Adrenal gland (tissue), 12 donors: ENCODE measurements around the gene CHPF. TPM values are rescaled to one million over a fixed set of nuclear protein-coding genes. Genes with fewer than 3 reads are reported as not detected.
A peak's percentile ranks its signal among the peaks of the same experiment; 100 is the strongest.

ENCODE experiments used
- DNase-seq, 7 donors: peaks; one replicate each; pipeline ENCODE4 v3.0.0-alpha.2; 2019 to 2020
- H3K27ac ChIP-seq, 5 donors: fragments of 200-600 bp; sonication (generic) in 4 of 5; 1 replicate in 3 of 5; 2 replicates in 2 of 5; pipeline versions ENCODE4 v1.5.1 to v1.8.0; 2016 to 2020; ENCODE audit warnings: mild to moderate bottlenecking in 1 of 5
- H3K27me3 ChIP-seq: fragments of 200-600 bp; 2 replicates; pipeline ENCODE4 v1.8.0; 2021
- H3K36me3 ChIP-seq, 2 donors: fragments of 200-600 bp; replicated peaks in 1 of 2; 1 replicate in 1 of 2; 2 replicates in 1 of 2; pipeline versions ENCODE4 v1.5.1 to v1.8.0; 2018 to 2022
- H3K4me1 ChIP-seq, 2 donors: fragments of 200-600 bp; replicated peaks in 1 of 2; 1 replicate in 1 of 2; 2 replicates in 1 of 2; pipeline versions ENCODE4 v1.5.1 to v1.8.0; 2018 to 2021
- H3K4me3 ChIP-seq, 4 donors: fragments of 200-600 bp; sonication (generic) in 3 of 4; one replicate each; pipeline ENCODE4 v1.5.1; 2016 to 2018
- H3K9me3 ChIP-seq, 3 donors: fragments of 200-600 bp; sonication (generic) in 1 of 3; replicated peaks in 1 of 3; 1 replicate in 2 of 3; 2 replicates in 1 of 3; pipeline versions ENCODE4 v1.5.1 to v1.8.0; 2016 to 2021
- POLR2A ChIP-seq, 2 donors: fragments of 450-650 bp; IDR thresholded peaks; one replicate each; pipeline ENCODE4 v1.6.1; 2017; ENCODE audit warnings: antibody characterized with exemption in 2 of 2, mild to moderate bottlenecking in 2 of 2, moderate library complexity in 1 of 2
- WGBS, 4 donors: extraction: QIAGEN DNeasy Blood & Tissue Kit in 2 of 4; methylation state at CpG; one replicate each; pipeline versions ENCODE4 v1.1.5 to v1.1.7; 2013 to 2017; 5-methylcytosine and 5-hydroxymethylcytosine counted together
- intact Hi-C, 2 donors: fragments of 100-400 bp; cut with DNase I; formaldehyde crosslinking; loops; one replicate each; pipeline versions ENCODE4 v1.14.1 to v1.15.0; 2022 to 2023
- polyA plus RNA-seq, 3 donors: library from polyadenylated mRNA; stranded (reverse); fragments of 200-250 nt in 2 of 3; fragments of 350-450 nt in 1 of 3; fragmentation: Illumina TruSeq in 1 of 3; extraction: RNeasy Lipid Tissue Mini Kit (QIAGEN cat#74804) in 1 of 3; gene quantifications; one replicate each; pipeline ENCODE4 v1.2.3, GENCODE V29; 2013 to 2014
- total RNA-seq, 9 donors: library from RNA; depleted of rRNA in 4 of 9; stranded (reverse); fragments of >200 nt in 4 of 9; fragments of 120-200 nt in 1 of 9; fragmentation: NEBNext Ultra II Directional in 1 of 9; extraction: Animal tissue kit (Norgen Biotek cat#: 25700) in 1 of 9; gene quantifications; one replicate each; pipeline versions ENCODE4 v1.1.0 to v1.2.4, GENCODE V29; 2013 to 2023
- TF ChIP-seq, protein P1 (sequence below), 6 experiments: fragments of 450-650 bp in 4 of 6; fragments of 200-600 bp in 2 of 6; sonication (generic) in 1 of 6; IDR thresholded peaks; 1 replicate in 5 of 6; 2 replicates in 1 of 6; pipeline versions ENCODE4 v1.5.1 to v1.8.0; 2016 to 2021; ENCODE audit warnings: antibody characterized with exemption in 6 of 6, mild to moderate bottlenecking in 2 of 6, moderate library complexity in 1 of 6
- donor health status: healthy with polysubstance abuse.
- donor health status: Bipolar disorder and iron deficiency.
- donor health status: DM: yes; HTN: yes; CAD: no.
- donor health status: DM: no; HTN: no; CAD: no.
- donor health status: DM: no; HTN: no; CAD: no.
- donor health status: DM: yes; HTN: yes; CAD: no.

The CHPF gene
- total and polyA plus RNA-seq, 12 donors = 9.1 to 196 (median 61.1) TPM

DNA sequence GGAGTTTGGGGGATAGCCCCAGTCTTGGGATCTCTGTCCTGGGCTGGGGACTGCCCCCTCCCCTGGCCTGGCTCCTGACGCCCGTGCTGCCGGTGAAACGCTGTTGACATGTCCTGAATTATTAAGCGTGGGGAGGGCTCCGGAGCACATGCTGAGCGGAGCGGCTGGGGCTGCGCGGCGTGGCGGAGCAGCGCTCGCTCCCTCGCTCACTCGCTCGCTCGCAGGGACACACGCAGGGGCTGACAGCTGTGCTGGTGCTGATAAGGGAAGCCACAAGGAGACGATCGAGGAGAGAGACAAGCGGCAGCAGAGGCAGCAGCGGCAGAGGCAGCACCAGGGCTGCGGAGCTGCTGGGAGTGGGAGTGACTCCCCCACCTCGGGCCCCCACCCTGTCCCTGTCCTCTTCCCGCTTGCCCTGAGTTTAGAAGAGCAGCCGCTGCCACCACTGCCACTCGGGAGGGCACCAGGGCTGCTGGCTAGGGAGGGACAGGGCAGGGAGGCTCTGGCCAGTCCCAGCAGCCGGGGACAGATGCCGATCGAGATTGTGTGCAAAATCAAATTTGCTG, 29.3 kb downstream of the CHPF start, which contains the start of gene ASIC4:
TSS of gene ASIC4 (plus strand) at position 287 of the 566 bp plus-strand sequence. CDS start at position 530, 243 bp downstream.
- intact Hi-C loops = no loop called here
- H3K4me3 ChIP-seq = no peak within 1 kb of the TSS
- 1 to 14% (median 7%) methylated on average over 7 to 31 of the region's 31 CpGs for WGBS, 4 donors
- H3K9me3 ChIP-seq = no peaks in the 10 kb centered on the region
- peaks cover 31% of the 10 kb centered on the region for H3K27me3 ChIP-seq
- DNase-seq = peak in 2 of 7 donors; percentile 18 to 76
- H3K27ac ChIP-seq = peak within 1 kb of the TSS in 1 of 5 donors; percentile 52
- TF ChIP-seq, protein P1, sequence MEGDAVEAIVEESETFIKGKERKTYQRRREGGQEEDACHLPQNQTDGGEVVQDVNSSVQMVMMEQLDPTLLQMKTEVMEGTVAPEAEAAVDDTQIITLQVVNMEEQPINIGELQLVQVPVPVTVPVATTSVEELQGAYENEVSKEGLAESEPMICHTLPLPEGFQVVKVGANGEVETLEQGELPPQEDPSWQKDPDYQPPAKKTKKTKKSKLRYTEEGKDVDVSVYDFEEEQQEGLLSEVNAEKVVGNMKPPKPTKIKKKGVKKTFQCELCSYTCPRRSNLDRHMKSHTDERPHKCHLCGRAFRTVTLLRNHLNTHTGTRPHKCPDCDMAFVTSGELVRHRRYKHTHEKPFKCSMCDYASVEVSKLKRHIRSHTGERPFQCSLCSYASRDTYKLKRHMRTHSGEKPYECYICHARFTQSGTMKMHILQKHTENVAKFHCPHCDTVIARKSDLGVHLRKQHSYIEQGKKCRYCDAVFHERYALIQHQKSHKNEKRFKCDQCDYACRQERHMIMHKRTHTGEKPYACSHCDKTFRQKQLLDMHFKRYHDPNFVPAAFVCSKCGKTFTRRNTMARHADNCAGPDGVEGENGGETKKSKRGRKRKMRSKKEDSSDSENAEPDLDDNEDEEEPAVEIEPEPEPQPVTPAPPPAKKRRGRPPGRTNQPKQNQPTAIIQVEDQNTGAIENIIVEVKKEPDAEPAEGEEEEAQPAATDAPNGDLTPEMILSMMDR (IDR thresholded peaks at IDR 0.05) = no peak
- TF ChIP-seq POLR2A (IDR thresholded peaks at IDR 0.05) = no peak
- no peaks in the 10 kb centered on the region for H3K36me3 ChIP-seq
- peaks cover 0 to 6% of the 10 kb centered on the region in 2 donors for H3K4me1 ChIP-seq

DNA sequence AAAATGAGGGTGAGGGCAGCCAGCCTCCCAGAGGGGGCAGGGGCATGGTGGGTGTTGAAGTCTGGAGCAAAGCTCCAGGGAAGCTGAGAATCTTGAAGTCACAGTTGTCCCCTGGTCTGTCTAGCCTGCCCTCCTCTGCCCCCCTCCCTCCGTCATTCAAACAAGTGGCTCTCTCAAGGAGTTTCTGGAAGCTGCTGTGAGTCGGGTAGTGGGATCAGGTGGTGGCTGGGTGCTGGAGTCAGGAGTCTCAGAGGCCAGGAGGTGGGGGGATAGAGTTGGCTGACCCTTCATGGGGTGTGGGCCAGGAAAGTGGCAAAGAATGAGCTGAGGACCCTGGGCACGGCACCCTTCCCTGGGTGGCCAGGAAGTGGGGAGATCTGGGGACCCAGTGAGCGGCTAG, 29.8 kb downstream of the CHPF start:
- 7 to 25% (median 13%) methylated on average over 3 to 4 of the region's 4 CpGs for WGBS, 4 donors
- Histone ChIP-seq H3K4me1 (peaks cover 0 to 6% of the 10 kb centered on the region in 2 donors), H3K27ac (peak overlapping the region in 1 of 5 donors; percentile 52), H3K9me3 (no peaks in the 10 kb centered on the region), H3K27me3 (peaks cover 31% of the 10 kb centered on the region), H3K36me3 (no peaks in the 10 kb centered on the region), H3K4me3 (no peak overlapping the region)
- TF ChIP-seq, protein P1 (IDR thresholded peaks at IDR 0.05) = no peak
- TF ChIP-seq POLR2A (IDR thresholded peaks at IDR 0.05) = no peak
- intact Hi-C loops = no loop called here
- DNase-seq = no peak

DNA sequence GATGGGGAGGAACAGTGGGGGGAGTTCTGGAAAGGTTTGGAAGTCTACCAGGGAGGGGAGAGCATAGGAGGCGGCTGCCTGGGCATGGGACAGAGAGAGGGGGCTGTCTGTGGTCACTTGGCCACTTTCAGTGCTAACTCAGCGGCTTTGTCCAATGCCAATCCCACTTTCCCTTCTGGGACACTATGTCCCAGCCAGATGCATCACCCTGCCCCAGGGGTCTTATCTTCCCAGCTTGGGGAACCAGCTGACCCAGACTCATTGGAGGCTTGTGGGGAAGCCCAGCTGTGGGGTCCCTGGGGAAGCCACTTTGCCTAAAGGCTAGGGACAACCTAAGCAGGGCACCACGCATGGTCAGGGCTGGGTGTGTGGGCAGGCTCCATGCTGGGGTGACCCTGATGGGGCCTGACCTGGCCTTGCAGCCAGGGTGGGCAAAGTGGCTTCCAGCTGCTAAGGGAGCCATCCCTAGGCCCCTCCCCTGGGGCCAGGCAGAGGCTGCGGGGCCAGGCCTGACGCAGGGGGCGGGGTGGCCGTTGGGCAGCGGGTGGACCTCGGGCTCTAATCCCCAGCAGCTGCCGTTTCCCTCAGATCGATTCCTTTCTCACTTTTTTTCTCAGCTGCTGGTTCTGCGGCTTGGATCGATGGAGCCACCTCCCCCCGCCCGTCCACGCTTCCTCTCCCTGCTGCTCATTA, 30.9 kb downstream of the CHPF start:
- TF ChIP-seq, protein P1 (IDR thresholded peaks at IDR 0.05) = no peak
- TF ChIP-seq POLR2A (IDR thresholded peaks at IDR 0.05) = no peak
- no peaks in the 10 kb centered on the region for H3K9me3 ChIP-seq
- H3K4me3 ChIP-seq = no peak overlapping the region
- no peaks in the 10 kb centered on the region for H3K36me3 ChIP-seq
- H3K4me1 ChIP-seq = peaks cover 0 to 6% of the 10 kb centered on the region in 2 donors
- peaks cover 31% of the 10 kb centered on the region for H3K27me3 ChIP-seq
- no peak for DNase-seq
- WGBS, 4 donors = 15 to 33% (median 21%) methylated on average over 14 to 16 of the region's 16 CpGs
- intact Hi-C loops = no loop called here
- H3K27ac ChIP-seq = no peak overlapping the region

DNA sequence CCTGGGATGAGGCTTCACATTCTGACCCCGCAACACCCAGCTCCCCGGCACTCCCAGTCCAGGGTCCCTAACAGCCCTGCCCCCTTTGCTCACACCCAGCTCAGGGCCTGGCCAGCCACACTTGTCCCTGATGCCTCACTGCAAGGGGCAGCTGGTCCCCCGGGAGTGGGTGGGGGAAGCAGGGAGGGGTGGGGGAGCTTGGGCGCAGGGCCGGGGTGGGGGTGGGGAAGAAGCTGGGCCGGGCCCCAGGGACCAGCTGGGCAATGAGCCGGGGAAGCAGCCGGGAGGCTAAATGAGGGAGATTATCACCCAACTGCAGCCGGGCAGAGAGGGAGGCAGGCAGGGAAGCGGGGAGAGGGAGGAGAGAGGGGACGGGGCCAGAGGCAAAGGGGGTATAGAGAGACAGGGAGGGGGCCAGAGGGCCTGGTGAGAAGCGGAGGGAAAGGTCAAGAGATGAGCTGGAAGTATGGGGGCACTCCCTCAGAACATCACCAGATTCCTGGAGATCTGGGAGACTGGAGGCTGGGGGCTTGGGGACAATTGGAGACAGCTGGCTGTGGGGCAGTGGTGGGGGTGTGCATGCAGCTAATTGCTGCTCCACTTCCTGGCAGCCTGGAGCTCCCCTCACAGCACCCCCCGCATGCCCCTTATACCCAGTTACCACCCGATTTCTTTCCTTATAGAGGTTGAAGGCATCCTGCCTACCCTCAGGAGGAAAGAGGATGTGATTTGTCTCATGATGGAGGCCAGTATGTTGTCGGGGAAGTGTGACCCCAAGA, 31.9 kb downstream of the CHPF start:
- no peaks in the 10 kb centered on the region for H3K9me3 ChIP-seq
- DNase-seq = no peak
- H3K27me3 ChIP-seq = peaks cover 31% of the 10 kb centered on the region
- peak overlapping the region in 1 of 5 donors; percentile 3 for H3K27ac ChIP-seq
- TF ChIP-seq, protein P1 (IDR thresholded peaks at IDR 0.05) = no peak
- TF ChIP-seq POLR2A (IDR thresholded peaks at IDR 0.05) = no peak
- no peak overlapping the region for H3K4me3 ChIP-seq
- peaks cover 0 to 6% of the 10 kb centered on the region in 2 donors for H3K4me1 ChIP-seq
- intact Hi-C loops = no loop called here
- WGBS, 4 donors = 22 to 32% (median 27%) methylated on average over 7 to 15 of the region's 15 CpGs
- H3K36me3 ChIP-seq = peaks cover 0 to under 1% of the 10 kb centered on the region in 2 donors
